ENCODE data around the gene CEP57L1. TPM values are rescaled to one million over a fixed set of nuclear protein-coding genes. Genes with fewer than 3 reads are reported as not detected.

The CEP57L1 gene
- total RNA-seq, 4 donors from 2014 or later, result 10.3 to 18.8 (median 13.8) TPM

GRCh38 chr6:109073344-109074132, 21.8 kb upstream of the CEP57L1 start:
- DNase-seq (ENCODE audit: low spot score in 2 of 2), result no peak
- H3K9me3 ChIP-seq, result no peaks in the 10 kb centered on the region
- no peaks in the 10 kb centered on the region for H3K36me3 ChIP-seq
- peaks cover 27% of the 10 kb centered on the region for H3K4me1 ChIP-seq
- TF ChIP-seq POLR2A (IDR thresholded peaks at IDR 0.05) (no peak), POLR2AphosphoS5 (IDR thresholded peaks at IDR 0.05) (no peak), EP300 (IDR thresholded peaks at IDR 0.05) (no peak), CTCF (IDR thresholded peaks at IDR 0.05) (peak; percentile 29 to 70)
- H3K4me3 ChIP-seq, result no peak overlapping the region
- no peaks in the 10 kb centered on the region for H3K27me3 ChIP-seq
- H3K27ac ChIP-seq, result no peak overlapping the region
- WGBS, result 48% methylated on average over 7 of the region's 7 CpGs

GRCh38 chr6:109074133-109074415, 21.2 kb upstream of the CEP57L1 start:
- no peaks in the 10 kb centered on the region for H3K9me3 ChIP-seq
- H3K27ac ChIP-seq, result no peak overlapping the region
- no peak overlapping the region for H3K4me3 ChIP-seq
- no peaks in the 10 kb centered on the region for H3K27me3 ChIP-seq
- DNase-seq (ENCODE audit: low spot score in 2 of 2), result no peak
- no peaks in the 10 kb centered on the region for H3K36me3 ChIP-seq
- TF ChIP-seq POLR2AphosphoS5 (IDR thresholded peaks at IDR 0.05), result no peak
- no peak for TF ChIP-seq POLR2A (IDR thresholded peaks at IDR 0.05)
- no peak for TF ChIP-seq CTCF (IDR thresholded peaks at IDR 0.05)
- TF ChIP-seq EP300 (IDR thresholded peaks at IDR 0.05), result no peak
- H3K4me1 ChIP-seq, result peaks cover 27% of the 10 kb centered on the region

- no peak overlapping the region for H3K4me3 ChIP-seq
Measured at GRCh38 chr6:109075934-109076333, 19.4 kb upstream of the CEP57L1 start.

GRCh38 chr6:109076377-109076776, 18.9 kb upstream of the CEP57L1 start:
- no peaks in the 10 kb centered on the region for H3K36me3 ChIP-seq
- H3K27ac ChIP-seq, result no peak overlapping the region
- no peak overlapping the region for H3K4me3 ChIP-seq
- no peak for DNase-seq (ENCODE audit: low spot score in 2 of 2)
- WGBS, result 27% methylated on average over 3 of the region's 3 CpGs
- TF ChIP-seq POLR2AphosphoS5 (IDR thresholded peaks at IDR 0.05), result no peak
- no peak for TF ChIP-seq POLR2A (IDR thresholded peaks at IDR 0.05)
- TF ChIP-seq CTCF (IDR thresholded peaks at IDR 0.05), result no peak
- TF ChIP-seq EP300 (IDR thresholded peaks at IDR 0.05), result no peak
- H3K9me3 ChIP-seq, result no peaks in the 10 kb centered on the region
- H3K4me1 ChIP-seq, result peaks cover 23% of the 10 kb centered on the region
- no peaks in the 10 kb centered on the region for H3K27me3 ChIP-seq

More at GRCh38 chr6:109075934-109076333, 19.4 kb upstream of the CEP57L1 start:
- TF ChIP-seq CTCF (IDR thresholded peaks at IDR 0.05) (no peak), POLR2A (IDR thresholded peaks at IDR 0.05) (no peak), POLR2AphosphoS5 (IDR thresholded peaks at IDR 0.05) (no peak), EP300 (IDR thresholded peaks at IDR 0.05) (no peak)
- DNase-seq (ENCODE audit: low spot score in 2 of 2), result no peak
- H3K9me3 ChIP-seq, result no peaks in the 10 kb centered on the region
- H3K27me3 ChIP-seq, result no peaks in the 10 kb centered on the region
- H3K36me3 ChIP-seq, result no peaks in the 10 kb centered on the region
- H3K4me1 ChIP-seq, result peaks cover 24% of the 10 kb centered on the region
- no peak overlapping the region for H3K27ac ChIP-seq

- H3K9me3 ChIP-seq, result no peaks in the 10 kb centered on the region
- H3K36me3 ChIP-seq, result no peaks in the 10 kb centered on the region
- no peak for TF ChIP-seq POLR2AphosphoS5 (IDR thresholded peaks at IDR 0.05)
- no peak for TF ChIP-seq POLR2A (IDR thresholded peaks at IDR 0.05)
- TF ChIP-seq EP300 (IDR thresholded peaks at IDR 0.05), result no peak
- no peak for TF ChIP-seq CTCF (IDR thresholded peaks at IDR 0.05)
- no peak overlapping the region for H3K4me3 ChIP-seq
- peaks cover 11% of the 10 kb centered on the region for H3K4me1 ChIP-seq
- H3K27ac ChIP-seq, result no peak overlapping the region
- no peak for DNase-seq (ENCODE audit: low spot score in 2 of 2)
- no peaks in the 10 kb centered on the region for H3K27me3 ChIP-seq
- WGBS, result 35% methylated on average over 4 of the region's 4 CpGs
Measured at GRCh38 chr6:109079981-109080380, 15.3 kb upstream of the CEP57L1 start.

Data from suprapubic skin (tissue), 4 donors.